ENCODE data around the gene ZNF264.

ZNF264 gene

DNA sequence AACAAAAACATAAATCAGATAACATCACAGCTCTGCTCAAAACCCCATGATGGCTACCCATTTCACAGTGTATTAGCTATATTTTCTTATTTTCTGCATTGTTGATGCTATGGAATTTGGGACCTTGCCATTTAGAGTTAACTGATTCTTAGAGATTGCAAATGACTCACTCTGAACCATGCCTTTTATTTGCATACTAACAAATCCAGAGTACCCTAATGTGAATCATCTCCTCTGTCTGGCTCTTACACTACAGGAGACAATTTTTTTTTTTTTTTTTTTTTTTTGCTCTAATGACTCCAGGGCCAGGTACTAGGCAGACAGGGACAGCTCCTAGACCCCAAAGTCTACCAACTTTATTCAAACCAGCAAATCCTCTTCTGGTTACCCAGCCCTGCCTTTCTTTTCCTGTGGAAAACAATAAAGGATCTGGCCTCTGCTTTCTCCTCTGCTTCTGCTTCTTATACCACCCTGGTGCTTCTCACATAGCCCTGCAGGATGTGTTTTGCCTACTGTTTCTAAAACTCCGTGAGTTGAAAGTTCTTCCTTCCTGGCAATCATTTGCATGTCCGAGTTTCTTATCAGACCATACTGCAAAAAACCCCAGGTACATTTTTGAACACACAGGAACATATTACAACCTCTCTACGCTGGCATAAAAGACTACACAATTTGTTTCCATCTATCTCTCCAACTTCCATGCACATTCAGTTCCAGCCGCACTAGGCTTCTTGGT lies 78.4 kb downstream of the ZNF264 start:
- DNase-seq: no peak
- no peaks in the 10 kb centered on the region for H3K27me3 Mint-ChIP-seq
- H3K36me3 Mint-ChIP-seq: peaks cover 14% of the 10 kb centered on the region
- no peaks in the 10 kb centered on the region for H3K4me1 Mint-ChIP-seq
- H3K27ac Mint-ChIP-seq: no peak overlapping the region
- H3K4me3 Mint-ChIP-seq: no peak overlapping the region
- CTCF ChIA-PET: no interaction called here
- H3K9me3 Mint-ChIP-seq: peaks cover 45% of the 10 kb centered on the region

DNA sequence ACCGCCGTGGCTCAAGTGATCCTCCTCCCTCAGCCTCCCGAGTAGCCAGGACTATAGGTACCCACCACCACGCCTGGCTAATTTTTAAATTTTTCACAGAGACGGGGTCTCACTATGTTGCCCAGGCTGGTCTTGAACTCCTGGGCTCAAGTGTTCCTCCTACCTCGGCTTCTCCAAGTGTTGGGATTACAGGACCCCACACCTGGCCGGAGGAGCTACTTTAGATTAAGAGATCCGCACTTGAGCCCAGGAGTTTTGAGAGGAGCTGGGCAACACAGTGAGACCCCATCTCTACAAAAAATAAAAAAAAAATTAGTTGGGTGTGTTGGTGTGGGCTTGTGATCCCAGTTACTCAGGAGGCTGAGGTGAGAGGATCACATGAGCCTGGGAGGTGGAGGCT lies 80.0 kb downstream of the ZNF264 start:
- peaks cover 19% of the 10 kb centered on the region for H3K36me3 Mint-ChIP-seq
- no peak overlapping the region for H3K4me3 Mint-ChIP-seq
- H3K4me1 Mint-ChIP-seq: no peaks in the 10 kb centered on the region
- H3K27ac Mint-ChIP-seq: no peak overlapping the region
- no peaks in the 10 kb centered on the region for H3K27me3 Mint-ChIP-seq
- CTCF ChIA-PET: interaction anchor here (1.2 kb wide), 1 partner anchor 8 kb away, joined by 4 read pairs; no protein-coding TSS in a partner anchor
- H3K9me3 Mint-ChIP-seq: peaks cover 33% of the 10 kb centered on the region
- no peak for DNase-seq
